Muscle layer of duodenum (tissue), 2 donors: ENCODE results near the gene ALKBH2.
A peak's percentile ranks its signal among the peaks of the same experiment; 100 is the strongest.

Experiments
- H3K27ac ChIP-seq: one replicate; pipeline ENCODE4 v1.7.0; 2013; ENCODE audit warnings: mild to moderate bottlenecking, low read length
- H3K27me3 ChIP-seq: one replicate; pipeline ENCODE4 v1.7.0; 2013; ENCODE audit warnings: low read depth, mild to moderate bottlenecking, control low read depth, low read length
- H3K36me3 ChIP-seq, 2 donors: one replicate each; pipeline ENCODE4 v1.7.0; 2013; ENCODE audit warnings: low read length in 2 of 2, control low read depth in 1 of 2, mild to moderate bottlenecking in 1 of 2; ENCODE audit not compliant: insufficient read depth in 2 of 2, control insufficient read depth in 1 of 2
- H3K4me1 ChIP-seq, 2 donors: one replicate each; pipeline ENCODE4 v1.7.0; 2013; ENCODE audit warnings: low read length in 2 of 2, mild to moderate bottlenecking in 2 of 2, control low read depth in 1 of 2, moderate library complexity in 1 of 2; ENCODE audit not compliant: insufficient read depth in 2 of 2, control insufficient read depth in 1 of 2
- H3K4me3 ChIP-seq, 2 donors: one replicate each; pipeline ENCODE4 v1.7.0; 2013; ENCODE audit warnings: low read length in 2 of 2, low read depth in 1 of 2, mild to moderate bottlenecking in 1 of 2
- H3K9me3 ChIP-seq, 2 donors: one replicate each; pipeline ENCODE4 v1.7.0; 2013; ENCODE audit warnings: low read length in 2 of 2, control low read depth in 1 of 2, mild to moderate bottlenecking in 1 of 2; ENCODE audit not compliant: control insufficient read depth in 1 of 2
- donor health status: healthy.

Gene ALKBH2

DNA sequence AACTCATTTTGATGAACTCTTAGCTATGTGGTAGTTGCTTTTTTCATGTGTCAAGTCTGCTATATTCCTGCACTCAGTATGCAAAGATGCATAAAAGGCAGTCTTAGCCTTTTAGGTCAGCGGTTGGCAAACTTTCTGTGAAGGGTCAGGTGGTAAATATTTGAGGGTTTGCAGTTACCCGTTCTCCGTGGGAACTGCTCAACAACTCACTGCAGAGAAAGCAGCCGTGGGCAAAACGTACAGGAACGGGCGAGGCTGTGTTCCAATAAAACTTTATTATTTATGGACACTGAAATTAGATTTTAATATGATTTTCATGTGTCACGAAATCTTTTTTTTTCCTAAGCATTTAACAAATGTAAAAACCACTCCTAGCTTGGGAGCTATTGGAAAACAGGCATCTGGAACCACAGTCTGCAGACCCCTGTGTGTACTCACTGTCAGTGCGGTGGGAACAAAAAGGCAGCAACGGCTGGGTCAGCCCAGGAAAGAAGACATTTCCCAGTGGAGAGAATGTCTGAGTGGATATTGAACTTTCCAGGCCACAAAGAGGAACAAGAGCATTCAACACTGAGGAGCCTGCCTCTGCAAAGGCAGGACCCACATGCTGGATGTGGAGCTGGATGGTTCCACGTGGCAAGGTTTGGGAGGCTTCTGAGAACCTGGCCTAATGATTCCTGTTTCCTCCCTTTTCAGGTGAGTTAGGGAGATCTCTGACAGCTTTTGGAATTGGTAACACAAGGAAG lies 19.6 kb upstream of the ALKBH2 start:
- peaks cover 17 to 61% of the 10 kb centered on the region in 2 donors for H3K4me1 ChIP-seq
- peak overlapping the region; percentile 22 to 47 for H3K4me3 ChIP-seq
- H3K36me3 ChIP-seq: peaks cover 0 to 11% of the 10 kb centered on the region in 2 donors
- no peaks in the 10 kb centered on the region for H3K27me3 ChIP-seq
- no peaks in the 10 kb centered on the region for H3K9me3 ChIP-seq
- peak overlapping the region; percentile 65 for H3K27ac ChIP-seq

DNA sequence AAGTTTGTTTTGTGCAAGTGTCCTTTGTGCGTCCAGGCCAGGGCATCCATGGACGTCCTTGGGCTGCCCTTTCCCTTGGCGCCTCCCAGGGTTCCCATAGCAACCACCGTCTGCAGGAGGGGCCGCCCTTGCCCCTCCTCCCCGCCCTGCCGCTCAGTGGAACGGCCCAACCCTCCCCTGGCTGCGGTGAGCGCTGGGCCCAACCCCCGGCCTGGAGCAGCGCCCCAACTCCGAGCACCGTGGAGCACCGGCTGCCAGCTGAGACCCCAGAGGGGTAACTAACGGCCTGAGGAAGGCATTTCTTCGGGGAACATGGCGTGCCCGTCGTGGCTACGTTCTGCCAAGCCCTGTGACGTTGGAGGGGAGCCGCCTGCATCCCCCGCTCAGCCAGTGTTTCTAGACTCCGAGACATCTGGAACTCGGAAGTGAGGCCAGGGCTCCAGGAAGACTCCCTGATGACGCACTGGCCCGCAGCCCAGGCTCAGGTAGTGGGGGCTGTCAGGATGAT lies 17.8 kb upstream of the ALKBH2 start:
- H3K4me3 ChIP-seq: peak overlapping the region; percentile 57 to 71
- H3K36me3 ChIP-seq: peaks cover 3 to 22% of the 10 kb centered on the region in 2 donors
- peaks cover 10 to 48% of the 10 kb centered on the region in 2 donors for H3K4me1 ChIP-seq
- peak overlapping the region; percentile 72 for H3K27ac ChIP-seq
- H3K9me3 ChIP-seq: no peaks in the 10 kb centered on the region
- H3K27me3 ChIP-seq: no peaks in the 10 kb centered on the region

DNA sequence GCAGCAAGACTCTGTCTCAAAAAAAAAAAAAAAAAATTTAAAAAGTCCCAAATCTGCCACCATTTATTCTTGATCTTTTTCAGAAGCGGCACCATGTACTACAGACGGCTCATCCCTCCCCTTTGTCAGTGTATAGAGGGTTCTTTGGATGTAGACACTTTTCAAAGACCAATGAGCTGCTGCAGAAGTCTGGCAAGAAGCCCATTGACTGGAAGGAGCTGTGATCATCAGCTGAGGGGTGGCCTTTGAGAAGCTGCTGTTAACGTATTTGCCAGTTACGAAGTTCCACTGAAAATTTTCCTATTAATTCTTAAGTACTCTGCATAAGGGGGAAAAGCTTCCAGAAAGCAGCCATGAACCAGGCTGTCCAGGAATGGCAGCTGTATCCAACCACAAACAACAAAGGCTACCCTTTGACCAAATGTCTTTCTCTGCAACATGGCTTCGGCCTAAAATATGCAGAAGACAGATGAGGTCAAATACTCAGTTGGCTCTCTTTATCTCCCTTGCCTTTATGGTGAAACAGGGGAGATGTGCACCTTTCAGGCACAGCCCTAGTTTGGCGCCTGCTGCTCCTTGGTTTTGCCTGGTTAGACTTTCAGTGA lies 16.6 kb upstream of the ALKBH2 start:
- Histone ChIP-seq H3K9me3 (no peaks in the 10 kb centered on the region), H3K36me3 (peaks cover 13 to 34% of the 10 kb centered on the region in 2 donors), H3K27me3 (no peaks in the 10 kb centered on the region), H3K4me1 (peaks cover 0 to 36% of the 10 kb centered on the region in 2 donors), H3K4me3 (no peak overlapping the region), H3K27ac (peak overlapping the region; percentile 72)

DNA sequence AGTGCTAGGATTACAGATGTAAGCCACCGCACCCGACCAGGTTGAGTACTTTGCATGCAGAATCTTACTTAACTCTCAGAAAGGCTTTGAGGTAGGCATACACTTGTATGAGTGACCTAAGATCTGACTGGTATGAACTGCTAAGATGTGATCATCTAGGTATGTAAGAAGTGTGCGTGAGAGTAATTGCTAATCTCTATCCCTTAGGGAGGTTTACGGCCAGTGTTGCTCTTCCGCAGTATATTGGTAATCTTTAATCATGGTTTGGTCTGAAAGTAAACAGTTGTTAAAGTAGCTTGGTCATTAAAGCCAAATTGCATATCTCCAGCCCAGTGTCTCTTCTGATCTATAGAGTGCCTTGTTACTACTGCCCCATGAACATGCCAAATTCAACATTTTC lies 11.9 kb upstream of the ALKBH2 start:
- H3K27me3 ChIP-seq: no peaks in the 10 kb centered on the region
- H3K9me3 ChIP-seq: no peaks in the 10 kb centered on the region
- no peak overlapping the region for H3K27ac ChIP-seq
- H3K4me1 ChIP-seq: peaks cover 0 to 4% of the 10 kb centered on the region in 2 donors
- H3K4me3 ChIP-seq: no peak overlapping the region
- H3K36me3 ChIP-seq: peaks cover 23 to 61% of the 10 kb centered on the region in 2 donors

DNA sequence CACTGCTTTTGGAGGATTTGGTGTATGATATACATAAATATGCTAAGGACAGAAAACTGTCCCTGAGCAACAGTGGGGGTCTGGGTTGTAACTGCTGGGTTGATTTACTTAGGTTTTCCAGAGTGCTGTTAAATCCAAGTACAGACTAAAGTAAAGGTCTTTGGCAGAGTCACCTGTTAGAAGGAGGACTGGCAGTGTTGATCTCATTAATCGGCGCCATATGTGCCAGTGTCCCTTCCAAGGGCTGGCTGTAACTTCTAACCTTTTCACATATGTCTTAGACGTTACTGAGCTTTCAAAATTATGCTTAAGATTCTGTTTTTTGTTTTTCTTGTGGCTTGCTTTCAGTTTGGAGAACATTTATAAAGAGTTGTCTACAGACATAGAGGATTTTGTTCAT lies 9.2 kb upstream of the ALKBH2 start:
- no peaks in the 10 kb centered on the region for H3K27me3 ChIP-seq
- H3K36me3 ChIP-seq: peaks cover 23 to 46% of the 10 kb centered on the region in 2 donors
- no peak overlapping the region for H3K4me3 ChIP-seq
- no peak overlapping the region for H3K27ac ChIP-seq
- peaks cover 0 to 21% of the 10 kb centered on the region in 2 donors for H3K4me1 ChIP-seq
- H3K9me3 ChIP-seq: no peaks in the 10 kb centered on the region

DNA sequence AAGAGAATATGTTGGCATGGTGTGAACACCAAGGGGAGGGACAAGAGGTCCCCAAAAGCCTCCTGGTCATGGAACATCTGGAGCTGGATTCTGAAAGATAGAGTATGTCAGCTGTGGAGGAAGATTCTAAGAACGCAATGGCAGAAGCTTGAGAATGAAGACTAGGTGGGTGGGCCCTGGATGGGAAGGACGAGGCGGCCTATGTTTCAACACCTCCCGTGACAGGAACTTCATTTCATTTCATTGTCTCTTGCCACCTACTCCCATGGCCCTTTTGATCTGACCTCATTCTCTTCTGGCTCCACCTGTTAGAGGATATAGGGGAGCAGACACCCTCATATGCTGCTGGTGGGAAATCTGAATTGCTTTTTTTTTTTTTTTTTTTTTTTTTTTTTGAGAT lies 7.5 kb upstream of the ALKBH2 start:
- Histone ChIP-seq H3K9me3 (no peaks in the 10 kb centered on the region), H3K36me3 (peaks cover 17 to 36% of the 10 kb centered on the region in 2 donors), H3K4me3 (no peak overlapping the region), H3K27me3 (no peaks in the 10 kb centered on the region), H3K27ac (no peak overlapping the region), H3K4me1 (peaks cover 0 to 25% of the 10 kb centered on the region in 2 donors)

DNA sequence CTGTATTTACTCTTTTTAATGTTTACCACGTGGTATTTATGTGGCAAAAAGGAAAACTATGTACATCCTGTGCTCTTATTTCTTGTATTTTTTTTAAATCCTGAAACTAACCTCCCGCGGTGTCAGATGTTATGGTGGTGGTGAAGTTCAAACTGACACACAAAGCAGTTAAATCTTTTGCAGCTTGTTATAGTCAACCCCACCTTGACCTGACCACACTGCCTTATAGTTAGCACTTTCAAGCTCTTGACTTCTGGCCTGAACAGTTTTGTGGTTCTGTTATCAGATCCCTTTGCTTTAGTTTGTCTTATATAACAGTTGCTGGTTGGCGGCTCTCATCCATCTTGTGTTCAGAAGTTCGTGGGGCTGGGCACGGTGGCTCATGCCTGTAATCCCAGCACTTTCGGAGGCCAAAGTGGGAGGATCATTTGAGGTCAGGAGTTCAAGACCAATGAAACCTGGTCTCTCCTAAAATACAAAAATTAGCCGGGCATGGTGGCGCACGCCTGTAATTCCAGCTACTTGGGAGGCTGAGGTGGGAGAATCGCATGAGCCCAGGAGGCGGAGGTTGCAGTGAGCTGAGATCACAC lies 6.3 kb upstream of the ALKBH2 start:
- Histone ChIP-seq H3K27ac (peak overlapping the region; percentile 62), H3K9me3 (no peaks in the 10 kb centered on the region), H3K27me3 (no peaks in the 10 kb centered on the region), H3K36me3 (peaks cover 8 to 24% of the 10 kb centered on the region in 2 donors), H3K4me1 (peaks cover 0 to 25% of the 10 kb centered on the region in 2 donors), H3K4me3 (peak overlapping the region; percentile 79 to 93)

DNA sequence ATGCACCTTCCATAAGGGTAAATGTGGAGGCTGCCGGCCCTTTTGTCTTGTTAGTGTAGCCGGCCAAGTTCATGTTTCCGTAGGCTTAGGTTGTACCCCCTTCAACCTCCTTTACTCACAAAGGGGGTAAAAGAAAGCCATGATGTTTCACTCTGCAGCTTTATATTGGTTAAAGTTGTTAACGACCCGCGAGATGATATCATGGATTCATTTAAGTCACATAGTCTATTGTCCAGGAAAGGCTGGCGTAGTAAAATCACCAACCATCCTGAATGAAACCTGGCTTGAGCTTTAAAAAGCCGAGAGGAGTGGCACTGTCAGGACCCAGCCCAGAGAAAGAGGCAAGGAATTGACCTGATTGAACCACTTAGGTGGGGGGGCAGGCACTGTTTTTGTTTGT lies 5.4 kb upstream of the ALKBH2 start:
- peak overlapping the region; percentile 79 to 93 for H3K4me3 ChIP-seq
- H3K27ac ChIP-seq: peak overlapping the region; percentile 62
- H3K27me3 ChIP-seq: no peaks in the 10 kb centered on the region
- peaks cover 0 to 25% of the 10 kb centered on the region in 2 donors for H3K4me1 ChIP-seq
- no peaks in the 10 kb centered on the region for H3K9me3 ChIP-seq
- H3K36me3 ChIP-seq: peaks cover 3 to 15% of the 10 kb centered on the region in 2 donors

DNA sequence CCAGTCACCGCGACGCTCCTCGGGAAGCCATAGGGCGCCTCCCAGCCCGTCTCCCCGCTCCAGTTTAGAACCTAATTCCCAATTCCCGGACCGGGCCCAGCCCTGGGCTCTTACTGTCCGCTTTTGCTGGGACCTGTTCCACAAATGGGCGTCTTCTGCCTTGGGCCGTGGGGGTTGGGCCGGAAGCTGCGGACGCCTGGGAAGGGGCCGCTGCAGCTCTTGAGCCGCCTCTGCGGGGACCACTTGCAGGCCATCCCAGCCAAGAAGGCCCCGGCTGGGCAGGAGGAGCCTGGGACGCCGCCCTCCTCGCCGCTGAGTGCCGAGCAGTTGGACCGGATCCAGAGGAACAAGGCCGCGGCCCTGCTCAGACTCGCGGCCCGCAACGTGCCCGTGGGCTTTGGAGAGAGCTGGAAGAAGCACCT lies 4.9 kb upstream of the ALKBH2 start:
- Histone ChIP-seq H3K4me3 (peak overlapping the region; percentile 79 to 93), H3K4me1 (peaks cover 0 to 26% of the 10 kb centered on the region in 2 donors), H3K27ac (peak overlapping the region; percentile 62), H3K9me3 (no peaks in the 10 kb centered on the region), H3K36me3 (peaks cover 3 to 10% of the 10 kb centered on the region in 2 donors), H3K27me3 (no peaks in the 10 kb centered on the region)

DNA sequence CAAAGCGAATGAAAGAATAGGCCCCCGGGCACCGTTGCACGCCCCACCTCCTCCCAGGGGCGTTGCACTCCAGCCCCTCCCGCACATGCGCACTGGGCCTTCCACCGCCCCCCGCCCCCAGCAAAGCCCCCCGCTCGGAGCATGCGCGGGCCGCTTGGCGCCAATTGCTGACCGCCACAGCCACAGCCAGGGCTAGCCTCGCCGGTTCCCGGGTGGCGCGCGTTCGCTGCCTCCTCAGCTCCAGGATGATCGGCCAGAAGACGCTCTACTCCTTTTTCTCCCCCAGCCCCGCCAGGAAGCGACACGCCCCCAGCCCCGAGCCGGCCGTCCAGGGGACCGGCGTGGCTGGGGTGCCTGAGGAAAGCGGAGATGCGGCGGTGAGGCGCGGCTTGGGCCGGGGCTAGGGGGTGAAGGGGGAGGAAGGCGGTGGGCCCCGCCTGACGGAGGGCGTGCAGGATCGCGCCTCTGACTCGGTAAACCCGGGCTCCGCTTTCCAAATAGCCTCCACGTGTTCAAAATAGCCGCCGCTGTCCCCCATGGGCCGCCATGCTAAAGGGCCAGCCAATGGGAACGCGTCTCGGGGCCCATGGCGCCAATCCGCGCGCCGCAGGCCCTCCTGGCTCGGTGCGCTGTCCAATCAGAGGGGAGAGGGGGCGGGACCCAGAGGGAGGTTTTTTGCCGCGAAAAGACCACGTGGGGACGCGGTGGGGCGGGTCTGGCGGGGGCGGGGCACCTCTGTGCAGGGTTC lies 4.3 kb upstream of the ALKBH2 start, which contains the start of gene UNG:
UNG (plus strand) TSS at position 163 of the 748 bp plus-strand sequence; CDS start at position 246, 83 bp downstream.
- Histone ChIP-seq H3K27ac (peak within 1 kb of the TSS; percentile 62), H3K27me3 (no peaks in the 10 kb centered on the region), H3K9me3 (no peaks in the 10 kb centered on the region), H3K4me3 (peak within 1 kb of the TSS; percentile 79 to 93), H3K4me1 (peaks cover 5 to 32% of the 10 kb centered on the region in 2 donors), H3K36me3 (peaks cover 3 to 5% of the 10 kb centered on the region in 2 donors)

DNA sequence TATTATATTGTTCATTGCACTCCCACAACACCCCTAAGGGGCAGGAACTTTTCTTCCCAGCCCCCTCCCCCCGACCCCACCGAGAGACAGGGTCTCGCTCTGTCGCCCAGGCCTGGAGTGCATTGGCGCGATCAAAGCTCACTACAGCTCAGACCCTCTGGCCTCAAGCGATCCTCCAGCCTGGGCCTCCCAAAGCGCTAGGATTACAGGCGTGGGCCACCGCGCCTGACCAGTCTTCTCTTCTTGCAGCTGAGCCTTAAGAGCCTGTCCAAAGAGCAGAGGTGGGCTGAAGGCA lies 3.8 kb upstream of the ALKBH2 start:
- peaks cover 10 to 37% of the 10 kb centered on the region in 2 donors for H3K4me1 ChIP-seq
- peaks cover under 1 to 3% of the 10 kb centered on the region in 2 donors for H3K36me3 ChIP-seq
- peak overlapping the region in 1 of 2 donors; percentile 79 for H3K4me3 ChIP-seq
- H3K9me3 ChIP-seq: no peaks in the 10 kb centered on the region
- H3K27ac ChIP-seq: no peak overlapping the region
- no peaks in the 10 kb centered on the region for H3K27me3 ChIP-seq
